ENCODE measurements around the gene CDK5R2. TPM values are rescaled to one million over a fixed set of nuclear protein-coding genes. Genes with fewer than 3 reads are reported as not detected.

The CDK5R2 gene
- polyA plus RNA-seq, 2 of the 4 experiments (the other 2 are of a cell fraction), result 0.63 to 0.94 TPM

- H3K9me3 ChIP-seq, result no peaks in the 10 kb centered on the region
- DNase-seq (ENCODE audit: low read depth in 1 of 2, low spot score in 1 of 2) (no peak), FAIRE-seq (no peak), ATAC-seq (no peak)
- H3K4me2 ChIP-seq, result no peak overlapping the region
- TF ChIP-seq POLR2A (IDR thresholded peaks at IDR 0.05; ENCODE audit: low read length), result no peak
- no peak for TF ChIP-seq SREBF2 (IDR thresholded peaks at IDR 0.05)
- TF ChIP-seq RNF2 (IDR thresholded peaks at IDR 0.05; ENCODE audit: borderline replicate concordance, low read depth), result no peak
- no peak for TF ChIP-seq ZFP36 (IDR thresholded peaks at IDR 0.05; ENCODE audit: borderline replicate concordance, partially characterized antibody)
- no peak for TF ChIP-seq NFE2L2 (conservative IDR thresholded peaks at IDR 0.05; ENCODE audit: low read length)
- no peak for TF ChIP-seq GATA3 (IDR thresholded peaks at IDR 0.05; ENCODE audit: borderline replicate concordance)
- no peak for TF ChIP-seq RAD21 (conservative IDR thresholded peaks at IDR 0.05 in 1 of 2, IDR thresholded peaks at IDR 0.05 in 1 of 2)
- TF ChIP-seq KDM5A (IDR thresholded peaks at IDR 0.05), result no peak
- TF ChIP-seq FOXS1 (CRISPR knock-in tag; IDR thresholded peaks at IDR 0.05), result no peak
- TF ChIP-seq, protein P1, sequence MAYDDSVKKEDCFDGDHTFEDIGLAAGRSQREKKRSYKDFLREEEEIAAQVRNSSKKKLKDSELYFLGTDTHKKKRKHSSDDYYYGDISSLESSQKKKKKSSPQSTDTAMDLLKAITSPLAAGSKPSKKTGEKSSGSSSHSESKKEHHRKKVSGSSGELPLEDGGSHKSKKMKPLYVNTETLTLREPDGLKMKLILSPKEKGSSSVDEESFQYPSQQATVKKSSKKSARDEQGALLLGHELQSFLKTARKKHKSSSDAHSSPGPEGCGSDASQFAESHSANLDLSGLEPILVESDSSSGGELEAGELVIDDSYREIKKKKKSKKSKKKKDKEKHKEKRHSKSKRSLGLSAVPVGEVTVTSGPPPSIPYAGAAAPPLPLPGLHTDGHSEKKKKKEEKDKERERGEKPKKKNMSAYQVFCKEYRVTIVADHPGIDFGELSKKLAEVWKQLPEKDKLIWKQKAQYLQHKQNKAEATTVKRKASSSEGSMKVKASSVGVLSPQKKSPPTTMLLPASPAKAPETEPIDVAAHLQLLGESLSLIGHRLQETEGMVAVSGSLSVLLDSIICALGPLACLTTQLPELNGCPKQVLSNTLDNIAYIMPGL (CRISPR knock-in tag; IDR thresholded peaks at IDR 0.05; ENCODE audit: borderline replicate concordance), result no peak
- TF ChIP-seq TP53 (CRISPR knock-in tag; IDR thresholded peaks at IDR 0.05), result no peak
- no peak for TF ChIP-seq NR3C1 (IDR thresholded peaks at IDR 0.05)
- TF ChIP-seq SMC3 (IDR thresholded peaks at IDR 0.05), result no peak
- TF ChIP-seq, protein P2, sequence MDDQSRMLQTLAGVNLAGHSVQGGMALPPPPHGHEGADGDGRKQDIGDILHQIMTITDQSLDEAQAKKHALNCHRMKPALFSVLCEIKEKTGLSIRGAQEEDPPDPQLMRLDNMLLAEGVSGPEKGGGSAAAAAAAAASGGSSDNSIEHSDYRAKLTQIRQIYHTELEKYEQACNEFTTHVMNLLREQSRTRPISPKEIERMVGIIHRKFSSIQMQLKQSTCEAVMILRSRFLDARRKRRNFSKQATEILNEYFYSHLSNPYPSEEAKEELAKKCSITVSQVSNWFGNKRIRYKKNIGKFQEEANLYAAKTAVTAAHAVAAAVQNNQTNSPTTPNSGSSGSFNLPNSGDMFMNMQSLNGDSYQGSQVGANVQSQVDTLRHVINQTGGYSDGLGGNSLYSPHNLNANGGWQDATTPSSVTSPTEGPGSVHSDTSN (IDR thresholded peaks at IDR 0.05), result no peak
- ChIA-PET CTCF (interaction anchor here (0.7 to 3.0 kb wide), 6 partner anchors 10 to 110 kb away, joined by 3 to 18 read pairs (median 12); no protein-coding TSS in a partner anchor), POLR2A (no interaction called here)
- H3K27ac ChIP-seq, result no peak overlapping the region
- WGBS (ENCODE audit: missing lambda C conversion rate), result 19% methylated on average over 2 of the region's 2 CpGs
- H3K4me3 ChIP-seq, result no peak overlapping the region
- H3K4me1 ChIP-seq, result no peaks in the 10 kb centered on the region
Measured at GRCh38 chr2:219009294-219009693, 49.8 kb downstream of the CDK5R2 start.

DNA sequence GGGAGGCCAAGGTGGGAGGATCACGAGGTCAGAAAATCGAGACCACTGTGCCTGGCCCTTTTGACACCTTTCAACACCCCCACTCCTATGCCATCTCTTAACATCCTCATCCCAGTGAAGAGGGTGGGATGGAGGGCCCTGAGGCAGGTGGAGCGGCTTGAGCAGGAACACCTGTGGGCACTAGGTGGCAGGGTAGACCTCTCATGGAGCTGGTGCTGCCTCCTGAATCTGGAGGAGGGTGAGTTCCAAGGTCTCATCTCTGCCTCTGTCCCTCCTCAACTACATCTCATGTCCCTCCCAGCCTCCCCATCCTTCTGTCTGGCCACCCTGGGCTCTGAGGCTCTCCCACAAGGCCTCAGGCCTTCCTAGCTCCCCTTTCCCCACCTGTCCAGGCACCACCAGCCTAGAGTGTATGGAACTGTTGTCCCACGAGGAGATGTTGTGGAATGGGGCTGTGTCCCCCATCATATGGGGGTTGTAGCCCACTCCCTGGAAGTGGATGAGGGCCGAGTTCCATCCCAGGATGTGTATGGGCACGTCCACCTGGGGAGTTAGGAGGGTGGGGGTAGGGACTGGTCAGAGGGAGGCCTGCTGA, 50.8 kb downstream of the CDK5R2 start:
- POLR2A ChIA-PET, result no interaction called here
- ATAC-seq, result peak; percentile 93 to 96
- H3K4me2 ChIP-seq, result no peak overlapping the region
- FAIRE-seq, result no peak
- 2% methylated on average over 6 of the region's 6 CpGs for WGBS (ENCODE audit: missing lambda C conversion rate)
- no peak overlapping the region for H3K27ac ChIP-seq
- H3K4me3 ChIP-seq, result no peak overlapping the region
- H3K4me1 ChIP-seq, result no peaks in the 10 kb centered on the region
- DNase-seq (ENCODE audit: low read depth in 1 of 2, low spot score in 1 of 2), result peak; percentile 56 to 64
- CTCF ChIA-PET, result interaction anchor here (0.6 to 3.0 kb wide), 17 partner anchors 8 to 483 kb away, joined by 3 to 20 read pairs (median 5); no protein-coding TSS in a partner anchor
- peak; percentile 38; the same call in 2 of the 3 replicates for TF ChIP-seq CTCF (IDR thresholded peaks at IDR 0.05)
- TF ChIP-seq, protein P3, sequence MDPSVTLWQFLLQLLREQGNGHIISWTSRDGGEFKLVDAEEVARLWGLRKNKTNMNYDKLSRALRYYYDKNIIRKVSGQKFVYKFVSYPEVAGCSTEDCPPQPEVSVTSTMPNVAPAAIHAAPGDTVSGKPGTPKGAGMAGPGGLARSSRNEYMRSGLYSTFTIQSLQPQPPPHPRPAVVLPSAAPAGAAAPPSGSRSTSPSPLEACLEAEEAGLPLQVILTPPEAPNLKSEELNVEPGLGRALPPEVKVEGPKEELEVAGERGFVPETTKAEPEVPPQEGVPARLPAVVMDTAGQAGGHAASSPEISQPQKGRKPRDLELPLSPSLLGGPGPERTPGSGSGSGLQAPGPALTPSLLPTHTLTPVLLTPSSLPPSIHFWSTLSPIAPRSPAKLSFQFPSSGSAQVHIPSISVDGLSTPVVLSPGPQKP (IDR thresholded peaks at IDR 0.05; ENCODE audit: low read depth, low read length), result no peak
- 0 out of 3 replicates have a peak, but pooled peaks have one; percentile 28 for TF ChIP-seq SMC3 (IDR thresholded peaks at IDR 0.05)
- TF ChIP-seq RAD21 (conservative IDR thresholded peaks at IDR 0.05 in 1 of 2, IDR thresholded peaks at IDR 0.05 in 1 of 2), result peak; percentile 32 to 59; a peak in 3 of 5 replicates
- TF ChIP-seq ATOH8 (CRISPR knock-in tag; IDR thresholded peaks at IDR 0.05; ENCODE audit: low read depth), result no peak
- no peak for TF ChIP-seq JUNB (IDR thresholded peaks at IDR 0.05)
- no peaks in the 10 kb centered on the region for H3K9me3 ChIP-seq

All from A549 (cell line).